Left hindlimb (tissue), 1 donor: ENCODE results near the gene PAN3.

Experiments
- DNase-seq: peaks from one replicate; pipeline ENCODE4 v3.0.0-alpha.2; 2018

PAN3 gene

DNA sequence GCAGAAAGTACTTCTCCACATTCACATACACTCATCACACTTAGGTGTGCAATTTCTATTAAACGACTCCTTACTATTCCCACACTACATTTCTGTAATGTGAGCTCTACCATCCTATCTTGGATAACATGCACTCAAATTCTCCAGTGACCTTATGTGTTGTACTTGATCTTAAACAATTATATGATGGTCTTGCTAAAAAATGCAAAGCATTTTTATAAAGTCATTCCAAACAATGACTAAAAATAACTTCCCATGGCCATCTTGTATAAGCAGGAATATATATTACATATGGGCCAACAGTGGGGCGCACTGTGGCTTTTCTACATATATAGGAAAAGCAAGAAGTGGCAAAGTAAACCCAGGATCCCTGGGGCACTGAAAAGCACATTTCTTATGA is 201.1 kb downstream of the PAN3 start:
- no peak for DNase-seq

DNA sequence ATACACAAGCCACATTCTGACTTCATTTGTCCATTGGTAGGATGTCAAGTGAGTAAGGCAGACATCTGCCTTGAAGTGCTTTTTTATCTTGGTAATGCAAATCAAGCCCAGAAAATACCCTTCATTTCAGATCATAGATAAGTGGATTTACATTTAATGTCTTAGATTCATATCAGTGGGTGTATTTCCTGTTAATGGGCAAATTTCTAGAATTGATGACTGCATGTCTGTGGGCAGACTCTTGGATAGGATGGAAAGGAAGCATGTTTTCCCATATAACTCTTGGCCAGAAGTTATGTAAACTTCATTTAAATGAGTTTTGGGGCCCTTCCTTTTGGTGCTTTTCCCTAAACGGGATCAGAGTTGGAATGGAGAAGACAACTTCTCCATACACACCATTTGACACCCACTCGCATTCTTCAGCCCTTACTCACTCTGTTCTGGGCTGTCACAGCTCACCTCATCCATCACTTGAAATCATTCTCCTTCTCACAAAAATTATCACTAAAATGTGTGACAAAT is 202.0 kb downstream of the PAN3 start:
- DNase-seq, result no peak

DNA sequence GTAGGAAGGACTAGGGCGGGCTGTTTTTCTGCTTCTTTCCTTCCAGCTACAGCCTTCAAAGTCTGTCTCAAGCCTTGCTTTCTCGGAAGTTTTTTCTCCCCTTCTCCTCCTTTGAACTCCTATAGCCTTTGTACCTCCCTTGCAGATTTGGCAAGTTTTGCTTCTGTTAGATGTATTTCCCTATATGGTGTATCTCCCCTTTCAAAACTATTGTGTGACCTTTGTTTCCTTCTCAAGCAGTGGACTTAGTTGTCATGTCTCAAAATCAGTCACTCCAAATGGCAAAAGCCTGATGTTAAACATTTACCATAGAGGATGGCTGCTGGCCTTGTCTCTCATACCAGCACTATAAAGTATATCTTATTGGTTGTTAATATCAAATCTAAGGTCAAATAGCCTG is 203.9 kb downstream of the PAN3 start:
- no peak for DNase-seq

DNA sequence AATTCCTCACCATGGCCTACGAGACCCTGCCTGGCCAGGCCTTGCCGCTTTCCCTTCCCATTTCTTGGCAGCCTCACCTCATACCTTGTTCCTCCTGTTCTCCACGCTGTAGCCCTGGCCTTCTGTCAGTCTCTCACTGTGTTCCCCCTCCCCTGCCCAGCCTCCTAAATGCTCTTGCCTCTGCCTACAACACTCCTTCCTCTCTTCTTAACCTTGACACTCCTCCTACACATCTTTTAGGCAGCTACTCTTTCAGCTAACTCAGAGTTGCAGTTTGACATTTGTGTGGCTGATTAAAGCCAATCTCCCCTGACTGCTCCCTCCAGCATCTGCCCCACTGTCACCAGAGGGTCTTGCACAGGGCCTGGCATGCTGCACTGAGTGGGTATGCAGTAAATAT is 205.8 kb downstream of the PAN3 start:
- no peak for DNase-seq
